Mesodermal cell (in vitro differentiated cells): Measurements from ENCODE around the gene PLAC8L1.

Source experiments
- H3K27ac ChIP-seq: 2 replicates; pipeline ENCODE4 v1.7.0; 2013; ENCODE audit warnings: mild to moderate bottlenecking, low read depth, low read length, moderate library complexity; ENCODE audit not compliant: severe bottlenecking
- H3K36me3 ChIP-seq: 2 replicates; pipeline ENCODE4 v1.7.1; 2013; ENCODE audit warnings: mild to moderate bottlenecking, low read length, moderate library complexity; ENCODE audit not compliant: control insufficient read depth, insufficient read depth
- H3K4me1 ChIP-seq: one replicate; pipeline ENCODE4 v1.7.1; 2013; ENCODE audit warnings: mild to moderate bottlenecking, low read length; ENCODE audit not compliant: insufficient read depth, control insufficient read depth, poor library complexity, severe bottlenecking
- H3K4me3 ChIP-seq: 2 replicates; pipeline ENCODE4 v1.7.0; 2013; ENCODE audit warnings: low read length, control low read depth, mild to moderate bottlenecking; ENCODE audit not compliant: insufficient read depth, poor library complexity, severe bottlenecking; ENCODE audit errors: extremely low read depth
- H3K9me3 ChIP-seq: 2 replicates; pipeline ENCODE4 v1.7.1; 2013; ENCODE audit warnings: mild to moderate bottlenecking, low read length, moderate library complexity; ENCODE audit not compliant: control insufficient read depth
- WGBS, 2 experiments: methylation state at CpG; one replicate each; pipeline ENCODE4 v1.1.5; 2013; ENCODE audit warnings: missing lambda C conversion rate in 2 of 2; ENCODE audit not compliant: insufficient coverage in 2 of 2; 5-methylcytosine and 5-hydroxymethylcytosine counted together

The PLAC8L1 gene

DNA sequence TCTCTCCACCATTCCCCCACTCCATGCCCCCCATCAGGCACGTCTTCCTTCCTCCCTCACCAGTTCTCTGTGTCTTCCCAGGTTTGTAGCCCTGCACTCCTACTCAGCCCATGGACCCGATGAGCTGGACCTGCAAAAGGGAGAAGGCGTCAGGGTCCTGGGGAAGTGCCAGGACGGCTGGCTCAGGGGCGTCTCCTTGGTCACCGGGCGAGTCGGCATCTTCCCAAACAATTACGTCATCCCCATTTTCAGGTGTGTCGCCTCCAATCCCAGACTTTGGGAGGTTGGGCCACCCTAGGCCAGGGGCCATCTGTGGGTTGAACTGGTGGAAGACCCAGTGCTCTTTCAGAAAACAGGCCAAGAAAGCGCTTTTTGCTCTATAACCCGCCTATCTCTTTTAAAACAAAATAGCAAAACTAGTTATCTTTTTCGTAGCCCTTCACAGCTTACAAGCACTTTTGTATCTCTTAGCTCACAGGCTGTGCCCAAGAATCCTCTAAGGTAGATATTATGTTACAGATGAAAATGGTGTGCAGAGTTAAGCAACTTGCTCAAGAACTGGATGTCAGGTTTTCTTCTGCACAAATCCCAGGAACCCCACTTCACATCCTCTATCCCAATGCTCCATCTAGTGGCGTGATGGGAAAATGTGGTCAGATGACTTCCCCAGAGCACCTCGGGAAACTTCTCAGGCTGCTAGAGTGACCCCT, 56.2 kb downstream of the PLAC8L1 start:
- Histone ChIP-seq H3K27ac (no peak overlapping the region), H3K36me3 (no peaks in the 10 kb centered on the region), H3K4me1 (no peaks in the 10 kb centered on the region), H3K4me3 (no peak overlapping the region), H3K9me3 (no peaks in the 10 kb centered on the region)
- WGBS, 2 experiments, result 80 to 86% methylated on average over 6 to 11 of the region's 15 CpGs

DNA sequence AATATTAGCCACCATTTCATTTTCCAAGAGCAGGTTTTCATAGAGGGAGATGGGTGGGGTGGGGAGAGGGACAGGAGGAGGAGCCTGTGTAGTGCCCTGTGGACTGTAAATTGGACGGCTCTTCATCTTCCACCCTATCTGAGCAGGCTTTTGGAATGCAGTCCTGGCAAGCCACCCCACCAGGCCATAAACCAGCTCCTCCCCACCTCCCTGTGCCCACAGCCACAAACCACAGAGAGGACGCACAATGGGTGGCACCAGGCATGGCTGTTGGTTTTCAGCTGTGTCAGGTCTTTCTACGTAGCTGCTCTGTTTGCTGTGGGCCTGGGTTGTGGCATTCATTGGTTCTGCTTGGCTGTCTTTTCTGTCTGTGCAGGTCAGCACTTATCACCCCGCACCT, 58.0 kb downstream of the PLAC8L1 start:
- Histone ChIP-seq H3K9me3 (no peaks in the 10 kb centered on the region), H3K4me3 (no peak overlapping the region), H3K36me3 (no peaks in the 10 kb centered on the region), H3K4me1 (peaks cover 9% of the 10 kb centered on the region), H3K27ac (no peak overlapping the region)
- 85 to 95% methylated on average over 2 to 3 of the region's 4 CpGs for WGBS, 2 experiments

GRCh38 chr5:146043722-146044121, 61.7 kb downstream of the PLAC8L1 start:
- Histone ChIP-seq H3K4me3 (no peak overlapping the region), H3K27ac (no peak overlapping the region), H3K9me3 (no peaks in the 10 kb centered on the region), H3K4me1 (peaks cover 15% of the 10 kb centered on the region), H3K36me3 (no peaks in the 10 kb centered on the region)
- 96 to 100% methylated on average over 3 of the region's 4 CpGs for WGBS, 2 experiments

DNA sequence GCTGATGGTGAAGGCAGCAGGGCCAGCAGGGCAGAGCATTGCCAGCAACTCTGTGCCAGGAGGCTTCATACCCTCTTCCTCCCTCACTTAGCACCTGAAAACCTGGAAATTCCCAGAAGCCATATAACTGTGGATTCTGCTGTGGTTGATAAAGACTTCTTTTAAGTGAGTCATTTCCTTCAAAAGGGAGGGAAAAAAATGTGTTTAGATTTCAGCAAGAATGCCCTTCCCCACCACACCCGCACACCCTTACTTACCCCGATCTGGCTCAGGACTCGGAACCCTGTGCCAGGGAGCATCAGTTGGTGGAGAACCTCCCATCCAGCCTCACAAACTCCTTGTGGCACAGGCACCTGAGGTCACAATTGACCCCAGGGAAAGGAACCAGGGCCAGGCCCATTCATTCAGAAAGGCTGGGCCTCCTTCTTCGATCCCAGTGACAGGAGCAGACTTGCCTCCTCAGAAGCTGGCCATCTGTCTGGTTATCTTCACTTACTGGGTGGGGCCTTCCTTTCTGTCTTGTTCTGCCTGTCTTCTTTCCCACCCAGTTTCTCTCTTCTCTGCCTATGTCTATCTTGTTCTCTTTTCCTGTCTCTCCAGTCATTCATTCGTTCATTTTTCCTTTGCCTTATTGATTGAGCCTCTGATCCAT, 62.6 kb downstream of the PLAC8L1 start:
- H3K36me3 ChIP-seq, result no peaks in the 10 kb centered on the region
- H3K4me3 ChIP-seq, result no peak overlapping the region
- H3K9me3 ChIP-seq, result no peaks in the 10 kb centered on the region
- peaks cover 15% of the 10 kb centered on the region for H3K4me1 ChIP-seq
- H3K27ac ChIP-seq, result no peak overlapping the region
- WGBS, 2 experiments, result 88 to 90% methylated on average over 2 to 3 of the region's 5 CpGs

DNA sequence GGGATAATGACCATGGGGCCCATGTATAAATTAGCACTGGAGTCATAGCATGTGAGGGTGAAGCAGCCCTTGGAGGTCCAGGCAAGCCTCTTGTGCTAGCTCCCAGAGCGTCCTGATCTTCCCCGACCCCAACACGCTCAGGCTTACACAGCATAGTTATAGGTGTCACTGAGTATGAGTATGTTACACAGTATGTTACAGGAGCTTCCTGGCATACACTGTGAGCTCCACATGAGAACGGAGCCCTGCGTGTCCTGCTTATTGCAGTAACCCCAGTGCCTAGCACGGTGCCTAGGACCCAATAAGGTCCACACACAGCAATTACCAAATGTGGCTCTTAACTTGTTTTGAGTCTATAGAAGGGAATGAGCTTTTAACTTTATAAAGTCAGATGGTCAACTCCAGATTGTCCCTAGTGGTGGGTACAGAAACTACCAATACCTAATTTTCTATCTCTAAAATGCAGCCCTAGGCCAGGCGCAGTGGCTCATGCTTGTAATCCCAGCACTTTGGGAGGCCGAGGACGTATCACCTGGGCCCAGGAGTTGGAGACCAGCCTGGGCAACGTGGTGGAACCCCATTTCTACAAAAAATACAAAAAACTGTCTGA, 64.1 kb downstream of the PLAC8L1 start:
- no peak overlapping the region for H3K27ac ChIP-seq
- H3K9me3 ChIP-seq, result no peaks in the 10 kb centered on the region
- peaks cover 15% of the 10 kb centered on the region for H3K4me1 ChIP-seq
- H3K36me3 ChIP-seq, result no peaks in the 10 kb centered on the region
- no peak overlapping the region for H3K4me3 ChIP-seq
- 82 to 83% methylated on average over 6 to 9 of the region's 10 CpGs for WGBS, 2 experiments

DNA sequence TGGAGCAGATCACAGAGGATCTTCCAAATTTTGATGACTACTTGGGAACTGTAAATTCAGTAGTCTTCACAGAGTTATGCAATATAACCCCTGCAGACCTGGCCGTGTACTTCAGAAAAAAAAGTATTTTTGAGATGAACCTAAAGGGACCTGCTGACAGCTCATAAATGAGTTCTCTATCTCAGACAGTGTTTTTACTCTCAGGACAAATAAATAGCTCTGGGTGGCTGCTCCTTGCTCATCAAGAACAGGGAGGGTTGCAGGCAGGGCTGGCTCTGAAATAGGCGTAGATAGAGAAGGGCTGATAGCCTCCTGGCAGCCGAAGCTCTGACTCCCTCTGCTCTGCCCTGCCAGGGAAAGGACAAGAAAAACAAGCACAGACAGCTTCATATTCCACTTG, 64.8 kb downstream of the PLAC8L1 start:
- WGBS, 2 experiments, result 94% methylated on average over 3 of the region's 3 CpGs; no CpG with 5 or more reads in 1 of the 2 experiments
- H3K4me3 ChIP-seq, result no peak overlapping the region
- H3K4me1 ChIP-seq, result peaks cover 15% of the 10 kb centered on the region
- no peaks in the 10 kb centered on the region for H3K36me3 ChIP-seq
- H3K27ac ChIP-seq, result no peak overlapping the region
- no peaks in the 10 kb centered on the region for H3K9me3 ChIP-seq

DNA sequence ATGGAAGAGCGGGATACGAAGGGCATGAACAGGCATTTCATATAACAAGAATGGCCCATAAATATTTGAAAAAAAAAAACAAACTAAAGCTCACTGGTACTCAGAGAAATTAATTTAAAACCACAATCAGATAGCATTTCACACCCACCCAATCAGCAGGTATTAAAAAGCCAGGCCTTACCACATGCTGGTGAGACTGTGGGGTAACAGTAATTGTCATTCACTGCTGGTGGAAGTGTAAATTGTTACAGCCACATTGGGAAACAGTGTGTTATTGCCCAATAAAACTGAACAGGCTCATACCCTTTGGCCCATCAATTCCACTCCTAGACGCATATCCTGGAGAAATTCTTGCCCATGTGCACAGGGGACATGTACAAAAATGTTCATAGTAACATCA, 66.0 kb downstream of the PLAC8L1 start:
- WGBS, 2 experiments, result no CpG with 5 or more reads among the region's 3 CpGs
- Histone ChIP-seq H3K36me3 (no peaks in the 10 kb centered on the region), H3K4me3 (no peak overlapping the region), H3K9me3 (no peaks in the 10 kb centered on the region), H3K4me1 (peaks cover 15% of the 10 kb centered on the region), H3K27ac (no peak overlapping the region)

DNA sequence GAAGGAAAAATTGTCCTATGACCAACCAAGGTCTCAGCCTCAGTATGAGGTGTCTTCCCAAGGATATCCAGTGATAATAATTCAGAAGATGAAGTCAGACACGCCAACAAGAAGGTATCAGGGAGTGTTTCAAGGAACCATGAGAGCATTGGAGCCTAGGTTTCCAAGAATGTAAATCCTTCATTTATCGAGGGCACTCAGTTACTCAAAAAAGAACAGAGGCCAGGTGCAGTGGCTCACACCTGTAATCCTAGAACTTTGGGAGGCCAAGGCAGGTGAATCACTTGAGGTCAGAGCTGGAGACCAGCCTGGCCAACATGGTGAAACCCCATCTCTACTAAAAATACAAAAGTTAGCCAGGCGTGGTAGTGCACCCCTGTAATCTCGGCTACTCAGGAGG, 70.8 kb downstream of the PLAC8L1 start:
- Histone ChIP-seq H3K4me1 (no peaks in the 10 kb centered on the region), H3K9me3 (no peaks in the 10 kb centered on the region), H3K4me3 (no peak overlapping the region), H3K36me3 (no peaks in the 10 kb centered on the region), H3K27ac (no peak overlapping the region)
- WGBS, 2 experiments, result 50 to 63% methylated on average over 2 to 4 of the region's 4 CpGs
